Vagina (tissue), 2 donors: Measurements from ENCODE around the gene DAZAP1.

Experiments used
- CTCF ChIP-seq, 3 experiments: fragments of 450-650 bp in 2 of 3; fragments of 200-600 bp in 1 of 3; sonication (generic) in 1 of 3; IDR thresholded peaks; one replicate each; pipeline ENCODE4 v1.5.1; 2017 to 2019; ENCODE audit warnings: antibody characterized with exemption in 3 of 3, mild to moderate bottlenecking in 2 of 3, moderate library complexity in 2 of 3
- POLR2A ChIP-seq, 2 donors: fragments of 450-650 bp; IDR thresholded peaks; one replicate each; pipeline ENCODE4 v1.6.1; 2017; ENCODE audit warnings: antibody characterized with exemption in 2 of 2, mild to moderate bottlenecking in 2 of 2, moderate library complexity in 2 of 2
- POLR2AphosphoS5 ChIP-seq, 2 donors: sonication (generic); formaldehyde crosslinking; IDR thresholded peaks; one replicate each; pipeline ENCODE4 v1.9.0; 2017; ENCODE audit warnings: antibody characterized with exemption in 2 of 2, mild to moderate bottlenecking in 2 of 2, low read depth in 1 of 2; ENCODE audit not compliant: insufficient read depth in 1 of 2

GRCh38 chr19:1424192-1424955 lies 17.0 kb downstream of the DAZAP1 start:
- TF ChIP-seq CTCF (IDR thresholded peaks at IDR 0.05) (no peak), POLR2AphosphoS5 (IDR thresholded peaks at IDR 0.05; ENCODE audit: insufficient read depth in 1 of 2, low read depth in 1 of 2) (no peak), POLR2A (IDR thresholded peaks at IDR 0.05) (no peak)
